ENCODE data around the gene SMIM35.

SMIM35 gene

DNA sequence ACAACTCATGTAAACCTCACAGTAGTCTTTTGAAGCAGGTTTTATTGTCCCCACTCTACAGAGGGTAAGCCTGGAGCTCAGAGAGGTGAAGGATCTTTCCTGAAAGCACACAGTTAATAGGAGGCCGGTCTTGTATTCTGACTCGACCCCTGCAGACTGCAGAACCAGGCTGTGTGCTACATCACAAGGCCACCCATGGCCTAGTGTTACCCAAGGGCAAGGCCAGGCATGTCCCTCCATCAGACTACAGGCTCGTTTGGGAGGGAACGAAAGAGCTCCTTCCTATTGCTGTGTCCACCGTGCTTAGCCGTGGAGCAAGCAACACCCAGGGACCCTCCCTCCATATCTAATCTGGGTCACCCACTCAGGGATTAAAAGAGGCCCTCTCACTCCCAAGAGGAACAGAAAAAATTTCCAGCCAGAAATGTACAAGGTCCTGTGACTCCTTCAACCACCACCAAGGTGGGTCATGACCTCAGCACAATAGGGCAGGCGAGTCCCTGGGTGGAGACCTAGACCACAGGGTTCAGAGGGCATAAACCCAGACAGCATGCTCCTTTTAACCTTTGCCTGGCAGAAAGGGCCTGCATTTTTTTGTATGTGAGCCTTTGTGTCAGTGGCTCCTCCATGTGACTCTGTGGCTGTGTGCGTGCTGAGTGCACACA, 6.3 kb upstream of the SMIM35 start:
- no peaks in the 10 kb centered on the region for H3K36me3 ChIP-seq (ENCODE audit: control insufficient read depth, insufficient read depth, low read length)
- no peak for DNase-seq (ENCODE audit: extremely low read depth, insufficient read length)
- no peaks in the 10 kb centered on the region; the same call in 1 of the 2 replicates for H3K27me3 ChIP-seq (replicated peaks; ENCODE audit: control insufficient read depth, insufficient read depth, low read length)
- no peak overlapping the region for H3K4me3 ChIP-seq (replicated peaks; ENCODE audit: low read depth, low read length)
- TF ChIP-seq, protein P1, sequence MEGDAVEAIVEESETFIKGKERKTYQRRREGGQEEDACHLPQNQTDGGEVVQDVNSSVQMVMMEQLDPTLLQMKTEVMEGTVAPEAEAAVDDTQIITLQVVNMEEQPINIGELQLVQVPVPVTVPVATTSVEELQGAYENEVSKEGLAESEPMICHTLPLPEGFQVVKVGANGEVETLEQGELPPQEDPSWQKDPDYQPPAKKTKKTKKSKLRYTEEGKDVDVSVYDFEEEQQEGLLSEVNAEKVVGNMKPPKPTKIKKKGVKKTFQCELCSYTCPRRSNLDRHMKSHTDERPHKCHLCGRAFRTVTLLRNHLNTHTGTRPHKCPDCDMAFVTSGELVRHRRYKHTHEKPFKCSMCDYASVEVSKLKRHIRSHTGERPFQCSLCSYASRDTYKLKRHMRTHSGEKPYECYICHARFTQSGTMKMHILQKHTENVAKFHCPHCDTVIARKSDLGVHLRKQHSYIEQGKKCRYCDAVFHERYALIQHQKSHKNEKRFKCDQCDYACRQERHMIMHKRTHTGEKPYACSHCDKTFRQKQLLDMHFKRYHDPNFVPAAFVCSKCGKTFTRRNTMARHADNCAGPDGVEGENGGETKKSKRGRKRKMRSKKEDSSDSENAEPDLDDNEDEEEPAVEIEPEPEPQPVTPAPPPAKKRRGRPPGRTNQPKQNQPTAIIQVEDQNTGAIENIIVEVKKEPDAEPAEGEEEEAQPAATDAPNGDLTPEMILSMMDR (IDR thresholded peaks at IDR 0.05; ENCODE audit: insufficient read depth, low read length, poor library complexity, severe bottlenecking) = no peak

DNA sequence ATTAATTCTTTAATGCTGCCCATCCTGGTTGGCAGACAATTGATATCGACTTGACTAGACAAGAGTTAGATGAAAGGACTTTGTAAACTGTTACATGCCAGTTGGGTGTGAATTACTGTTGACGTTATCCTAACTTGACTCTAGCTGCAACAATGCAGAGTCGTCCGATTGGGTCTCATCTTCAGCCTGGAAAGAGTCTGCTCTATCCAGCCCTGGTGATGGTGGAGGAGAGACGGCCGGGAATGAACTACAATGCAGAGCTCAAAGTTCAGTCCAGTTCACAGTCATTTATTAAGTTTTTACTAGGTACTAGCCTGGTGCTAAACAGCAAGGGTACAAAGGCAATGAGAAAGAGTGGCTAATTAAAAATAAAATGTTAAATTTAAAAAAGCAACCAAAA, 4.9 kb upstream of the SMIM35 start:
- no peaks in the 10 kb centered on the region for H3K27me3 ChIP-seq (replicated peaks; ENCODE audit: control insufficient read depth, insufficient read depth, low read length)
- no peaks in the 10 kb centered on the region for H3K36me3 ChIP-seq (ENCODE audit: control insufficient read depth, insufficient read depth, low read length)
- H3K4me3 ChIP-seq (replicated peaks; ENCODE audit: low read depth, low read length) = no peak overlapping the region
- TF ChIP-seq, protein P1 (IDR thresholded peaks at IDR 0.05; ENCODE audit: insufficient read depth, low read length, poor library complexity, severe bottlenecking) = no peak
- no peak for DNase-seq (ENCODE audit: extremely low read depth, insufficient read length)

DNA sequence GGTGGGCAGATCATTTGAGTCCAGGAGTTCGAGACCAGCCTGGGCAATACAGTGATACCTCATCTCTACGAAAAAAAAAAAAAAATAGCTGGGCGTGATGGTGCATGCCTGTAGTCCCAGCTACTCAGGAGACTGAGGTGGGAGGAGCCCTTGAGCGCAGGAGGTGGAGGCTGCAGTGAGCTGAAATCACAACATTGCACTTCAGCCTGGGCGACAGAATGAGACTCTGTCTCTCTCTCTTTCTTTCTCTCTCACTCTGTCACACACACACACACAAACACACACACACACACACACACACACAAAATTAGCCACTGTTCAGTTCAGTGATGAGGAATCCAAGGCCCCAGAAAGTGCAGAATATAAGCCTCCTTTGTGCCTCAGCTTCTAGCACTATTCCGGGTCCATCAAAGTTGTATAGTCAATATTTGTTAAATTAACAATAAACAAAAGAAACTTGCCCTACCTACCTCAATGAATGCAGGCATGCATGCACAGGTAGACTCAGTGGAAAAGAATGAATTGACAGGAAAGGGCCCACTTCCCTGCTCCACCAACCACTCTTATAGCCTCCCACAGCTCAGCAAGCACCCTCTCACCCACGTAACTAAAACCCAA, 3.9 kb upstream of the SMIM35 start:
- DNase-seq (ENCODE audit: extremely low read depth, insufficient read length) = no peak
- Histone ChIP-seq H3K27me3 (replicated peaks; ENCODE audit: control insufficient read depth, insufficient read depth, low read length) (no peaks in the 10 kb centered on the region), H3K36me3 (ENCODE audit: control insufficient read depth, insufficient read depth, low read length) (no peaks in the 10 kb centered on the region), H3K4me3 (replicated peaks; ENCODE audit: low read depth, low read length) (no peak overlapping the region)
- TF ChIP-seq, protein P1 (IDR thresholded peaks at IDR 0.05; ENCODE audit: insufficient read depth, low read length, poor library complexity, severe bottlenecking) = no peak

DNA sequence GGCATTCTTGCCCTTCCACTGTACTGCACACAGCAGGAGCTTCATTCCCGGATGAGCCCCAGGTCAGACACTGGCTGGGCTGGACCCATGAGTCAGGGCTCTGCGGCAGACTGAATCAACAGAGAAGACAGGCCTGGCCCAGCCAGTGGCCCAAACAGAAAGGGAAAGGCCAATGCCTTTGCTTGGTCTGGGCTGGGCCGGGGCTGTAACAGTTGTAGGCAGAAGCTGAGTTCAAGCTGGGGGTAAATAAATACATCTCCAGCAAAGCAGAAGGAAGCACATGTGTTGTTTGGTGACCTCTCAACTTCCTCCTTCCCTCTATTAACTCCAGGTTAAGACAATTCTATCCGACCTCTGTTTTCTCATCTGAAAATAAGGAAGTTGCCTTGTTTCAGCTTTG, 1.8 kb upstream of the SMIM35 start:
- TF ChIP-seq, protein P1 (IDR thresholded peaks at IDR 0.05; ENCODE audit: insufficient read depth, low read length, poor library complexity, severe bottlenecking) = no peak
- H3K4me3 ChIP-seq (replicated peaks; ENCODE audit: low read depth, low read length) = no peak overlapping the region
- no peak for DNase-seq (ENCODE audit: extremely low read depth, insufficient read length)

DNA sequence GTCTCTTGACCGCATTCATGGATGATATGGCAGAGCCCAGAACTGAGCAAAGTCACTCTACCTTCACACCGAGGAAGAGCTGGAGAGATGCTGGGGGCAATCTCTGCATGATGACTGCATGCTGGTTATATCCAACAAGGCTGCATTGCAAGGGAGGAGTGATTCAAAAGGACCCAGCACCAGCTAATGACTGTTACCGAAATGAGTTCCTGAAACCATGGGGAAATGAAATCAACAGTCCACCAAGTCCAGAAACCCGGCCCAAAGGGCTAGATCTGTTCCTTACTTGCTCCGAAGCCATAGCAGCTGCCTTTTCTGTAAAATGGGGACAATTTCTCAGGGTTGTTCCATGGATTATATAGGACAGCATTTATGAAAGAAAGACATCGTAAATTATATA, 1.2 kb upstream of the SMIM35 start:
- DNase-seq (ENCODE audit: extremely low read depth, insufficient read length) = no peak
- TF ChIP-seq, protein P1 (IDR thresholded peaks at IDR 0.05; ENCODE audit: insufficient read depth, low read length, poor library complexity, severe bottlenecking) = no peak
- no peaks in the 10 kb centered on the region for H3K36me3 ChIP-seq (ENCODE audit: control insufficient read depth, insufficient read depth, low read length)
- no peak overlapping the region for H3K4me3 ChIP-seq (replicated peaks; ENCODE audit: low read depth, low read length)
- no peaks in the 10 kb centered on the region; the same call in 1 of the 2 replicates for H3K27me3 ChIP-seq (replicated peaks; ENCODE audit: control insufficient read depth, insufficient read depth, low read length)

More for the DNA sequence above, 1.8 kb upstream of the SMIM35 start:
- Histone ChIP-seq H3K27me3 (replicated peaks; ENCODE audit: control insufficient read depth, insufficient read depth, low read length) (no peaks in the 10 kb centered on the region), H3K36me3 (ENCODE audit: control insufficient read depth, insufficient read depth, low read length) (no peaks in the 10 kb centered on the region)

All from GM06990 (cell line).